Lower leg skin (tissue), 3 donors: ENCODE data around the gene DCAF8.

Experiments used
- POLR2A ChIP-seq, 2 donors: fragments of 450-650 bp; IDR thresholded peaks; one replicate each; pipeline ENCODE4 v1.6.1; 2016 to 2017; ENCODE audit warnings: antibody characterized with exemption in 2 of 2, mild to moderate bottlenecking in 1 of 2, moderate library complexity in 1 of 2
- TF ChIP-seq, protein P1 (sequence below), 3 donors: fragments of 450-650 bp; IDR thresholded peaks; one replicate each; pipeline ENCODE4 v1.5.1; 2016; ENCODE audit warnings: antibody characterized with exemption in 3 of 3, mild to moderate bottlenecking in 3 of 3, moderate library complexity in 2 of 3

DNA sequence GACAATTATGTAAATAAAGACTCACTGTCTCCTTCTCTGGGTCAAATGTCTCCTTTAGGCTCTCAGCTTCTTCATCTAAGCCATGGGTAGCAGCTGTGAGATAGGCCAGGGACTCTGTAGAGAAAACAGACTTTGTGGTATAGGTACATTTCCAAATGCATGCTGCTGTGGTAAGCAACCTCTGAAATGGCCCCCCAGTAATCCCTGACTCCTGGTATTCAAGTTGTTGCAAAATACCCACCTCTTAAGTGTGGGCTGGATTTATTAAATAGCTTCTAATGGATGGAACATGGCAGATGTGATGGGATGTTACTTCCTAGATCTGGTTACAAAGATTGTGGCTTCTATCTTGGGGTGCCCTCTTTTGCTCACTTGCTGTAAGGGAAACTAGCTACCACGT lies 33.7 kb upstream of the DCAF8 start:
- TF ChIP-seq POLR2A (IDR thresholded peaks at IDR 0.05), result no peak
- TF ChIP-seq, protein P1, sequence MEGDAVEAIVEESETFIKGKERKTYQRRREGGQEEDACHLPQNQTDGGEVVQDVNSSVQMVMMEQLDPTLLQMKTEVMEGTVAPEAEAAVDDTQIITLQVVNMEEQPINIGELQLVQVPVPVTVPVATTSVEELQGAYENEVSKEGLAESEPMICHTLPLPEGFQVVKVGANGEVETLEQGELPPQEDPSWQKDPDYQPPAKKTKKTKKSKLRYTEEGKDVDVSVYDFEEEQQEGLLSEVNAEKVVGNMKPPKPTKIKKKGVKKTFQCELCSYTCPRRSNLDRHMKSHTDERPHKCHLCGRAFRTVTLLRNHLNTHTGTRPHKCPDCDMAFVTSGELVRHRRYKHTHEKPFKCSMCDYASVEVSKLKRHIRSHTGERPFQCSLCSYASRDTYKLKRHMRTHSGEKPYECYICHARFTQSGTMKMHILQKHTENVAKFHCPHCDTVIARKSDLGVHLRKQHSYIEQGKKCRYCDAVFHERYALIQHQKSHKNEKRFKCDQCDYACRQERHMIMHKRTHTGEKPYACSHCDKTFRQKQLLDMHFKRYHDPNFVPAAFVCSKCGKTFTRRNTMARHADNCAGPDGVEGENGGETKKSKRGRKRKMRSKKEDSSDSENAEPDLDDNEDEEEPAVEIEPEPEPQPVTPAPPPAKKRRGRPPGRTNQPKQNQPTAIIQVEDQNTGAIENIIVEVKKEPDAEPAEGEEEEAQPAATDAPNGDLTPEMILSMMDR (IDR thresholded peaks at IDR 0.05), result no peak
